Measurements from ENCODE around the gene JUND. TPM values are rescaled to one million over a fixed set of nuclear protein-coding genes. Genes with fewer than 3 reads are reported as not detected.
A peak's percentile ranks its signal among the peaks of the same experiment; 100 is the strongest.

Gene JUND
- total RNA-seq, 4 donors from 2014 or later = 152 to 386 (median 290) TPM

DNA sequence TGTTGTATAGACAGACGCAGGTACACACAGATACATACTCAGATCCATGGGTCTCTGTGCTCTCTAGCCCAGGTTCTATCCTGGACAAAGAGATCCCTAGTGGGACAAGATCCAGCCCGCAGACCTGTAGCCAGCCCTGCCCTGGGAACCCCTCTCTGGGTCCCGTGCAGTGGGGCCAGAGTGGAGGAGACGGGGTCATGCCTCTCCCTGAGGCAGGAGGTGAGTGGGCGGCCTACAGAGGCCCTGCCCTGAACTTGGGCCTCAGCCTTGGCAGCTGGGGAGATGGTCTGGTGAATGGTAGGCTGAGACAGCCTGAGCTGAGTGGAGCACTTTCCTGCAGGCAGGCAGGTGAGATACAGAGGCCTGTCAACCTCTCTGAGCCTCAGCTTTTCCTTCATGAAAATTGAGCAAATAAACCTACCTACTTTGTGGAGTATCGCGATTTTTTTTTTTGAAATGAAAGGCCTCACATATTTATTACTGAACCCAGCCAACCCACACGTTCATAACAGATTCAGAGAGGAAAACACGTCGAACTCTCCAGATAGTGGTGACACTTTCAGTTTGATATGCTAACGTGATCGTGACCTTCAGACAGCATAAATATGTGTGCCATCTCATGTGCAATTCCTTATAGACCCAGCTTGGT is 3.4 kb upstream of the JUND start:
- Histone ChIP-seq H3K27me3 (no peaks in the 10 kb centered on the region), H3K4me3 (no peak overlapping the region), H3K4me1 (no peaks in the 10 kb centered on the region), H3K9me3 (no peaks in the 10 kb centered on the region), H3K27ac (peak overlapping the region in 1 of 2 donors; percentile 67), H3K36me3 (no peaks in the 10 kb centered on the region)
- intact Hi-C loops (cut with DNase I; ENCODE audit: low total_unique reads) = no loop called here
- DNase-seq = no peak
- no peak for TF ChIP-seq CTCF (IDR thresholded peaks at IDR 0.05)
- no peak for TF ChIP-seq POLR2A (IDR thresholded peaks at IDR 0.05)

DNA sequence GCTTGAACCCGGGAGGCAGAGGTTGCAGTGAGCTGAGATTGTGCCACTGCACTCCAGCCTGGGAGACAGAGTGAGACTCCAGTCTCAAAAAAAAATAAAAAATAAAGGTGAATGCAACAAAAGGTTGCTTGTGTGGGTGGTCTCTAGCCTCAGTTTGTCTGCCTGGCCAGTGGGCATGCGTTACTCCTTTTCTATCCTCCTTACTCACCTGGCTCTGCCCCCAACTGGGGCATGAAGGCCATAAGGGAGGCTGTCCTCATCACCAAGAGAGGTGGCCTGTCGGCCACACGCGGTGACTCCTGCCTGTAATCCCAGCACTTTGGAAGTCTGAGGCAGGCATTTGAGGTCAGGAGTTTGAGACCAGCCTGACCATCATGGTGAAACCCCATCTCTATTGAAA is 1.9 kb upstream of the JUND start:
- Histone ChIP-seq H3K4me3 (no peak overlapping the region), H3K9me3 (no peaks in the 10 kb centered on the region), H3K36me3 (no peaks in the 10 kb centered on the region), H3K4me1 (peaks cover 0 to 7% of the 10 kb centered on the region in 2 donors), H3K27me3 (no peaks in the 10 kb centered on the region), H3K27ac (peak overlapping the region; percentile 95)
- intact Hi-C loops (cut with DNase I; ENCODE audit: low total_unique reads) = no loop called here
- no peak for DNase-seq
- TF ChIP-seq CTCF (IDR thresholded peaks at IDR 0.05) (no peak), POLR2A (IDR thresholded peaks at IDR 0.05) (no peak)

DNA sequence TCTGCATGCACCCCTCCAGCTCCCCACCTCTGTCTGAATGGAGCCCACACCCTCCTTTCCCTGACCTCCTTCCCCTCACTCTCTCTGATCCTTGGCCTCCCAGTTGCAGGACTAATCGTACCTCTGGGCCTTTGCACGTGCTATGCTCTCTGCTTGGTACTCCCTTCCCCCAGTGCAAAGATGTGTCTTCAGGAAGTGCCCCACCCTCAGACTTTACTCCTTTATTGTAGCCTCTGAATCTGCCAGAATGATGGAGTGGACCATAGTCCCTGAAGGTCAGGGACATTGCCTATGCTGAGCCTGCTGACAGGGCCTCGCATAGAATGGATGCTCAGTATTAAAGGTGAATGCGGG is 1.3 kb upstream of the JUND start:
- H3K27ac ChIP-seq = peak overlapping the region; percentile 95
- no peaks in the 10 kb centered on the region for H3K36me3 ChIP-seq
- TF ChIP-seq POLR2A (IDR thresholded peaks at IDR 0.05) (no peak), CTCF (IDR thresholded peaks at IDR 0.05) (no peak)
- peak in 1 of 2 donors; percentile 49 for DNase-seq
- no peaks in the 10 kb centered on the region for H3K27me3 ChIP-seq
- H3K9me3 ChIP-seq = no peaks in the 10 kb centered on the region
- peak overlapping the region; percentile 50 to 73 for H3K4me3 ChIP-seq
- H3K4me1 ChIP-seq = peaks cover 0 to 10% of the 10 kb centered on the region in 2 donors
- intact Hi-C loops (cut with DNase I; ENCODE audit: low total_unique reads) = no loop called here

- peak overlapping the region; percentile 50 to 73 for H3K4me3 ChIP-seq
- intact Hi-C loops (cut with DNase I; ENCODE audit: low total_unique reads) = no loop called here
- H3K27ac ChIP-seq = peak overlapping the region; percentile 95
- no peaks in the 10 kb centered on the region for H3K27me3 ChIP-seq
- H3K9me3 ChIP-seq = no peaks in the 10 kb centered on the region
- no peaks in the 10 kb centered on the region for H3K36me3 ChIP-seq
- TF ChIP-seq POLR2A (IDR thresholded peaks at IDR 0.05) (no peak), CTCF (IDR thresholded peaks at IDR 0.05) (peak in 2 of 4 experiments; percentile 34 to 37)
- no peak for DNase-seq
- H3K4me1 ChIP-seq = peaks cover 0 to 10% of the 10 kb centered on the region in 2 donors
These were observed 782 bp upstream of the JUND start for GRCh38 chr19:18282021-18282787.

All from uterus (tissue), 4 donors.